ENCODE measurements around the gene RAB11FIP2. TPM values are rescaled to one million over a fixed set of nuclear protein-coding genes. Genes with fewer than 3 reads are reported as not detected.

RAB11FIP2 gene
- total RNA-seq, 1 donor from 2014 or later: 60.5 TPM

- no peak for DNase-seq
These were observed 12.8 kb downstream of the RAB11FIP2 start for GRCh38 chr10:118033905-118034304.

GRCh38 chr10:118032564-118032963 lies 14.2 kb downstream of the RAB11FIP2 start:
- DNase-seq: no peak

- no peak for DNase-seq
These were observed 15.2 kb downstream of the RAB11FIP2 start for GRCh38 chr10:118031351-118032075.

GRCh38 chr10:118028619-118029018 lies 18.1 kb downstream of the RAB11FIP2 start:
- DNase-seq: no peak

DNA sequence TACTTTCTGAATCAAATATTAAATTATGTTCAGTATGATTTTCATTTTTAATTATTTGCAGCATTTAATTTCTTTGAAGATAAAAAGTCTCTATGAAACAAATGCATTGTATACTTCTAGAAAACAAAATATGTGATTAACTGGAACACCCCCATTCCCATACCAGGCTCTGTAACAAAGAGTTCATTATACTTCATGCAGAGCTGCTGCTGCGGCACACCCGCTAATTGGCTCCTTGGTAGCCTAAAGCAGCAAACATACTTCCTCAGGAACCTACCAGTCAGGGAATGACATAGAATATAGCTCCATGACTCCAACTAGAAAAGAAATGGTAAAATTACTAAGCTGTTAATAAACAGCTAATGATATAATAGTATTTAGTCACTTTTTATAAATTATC lies 19.3 kb downstream of the RAB11FIP2 start:
- no peak for DNase-seq

- no peak for DNase-seq
These were observed 19.8 kb downstream of the RAB11FIP2 start for GRCh38 chr10:118026936-118027335.

DNA sequence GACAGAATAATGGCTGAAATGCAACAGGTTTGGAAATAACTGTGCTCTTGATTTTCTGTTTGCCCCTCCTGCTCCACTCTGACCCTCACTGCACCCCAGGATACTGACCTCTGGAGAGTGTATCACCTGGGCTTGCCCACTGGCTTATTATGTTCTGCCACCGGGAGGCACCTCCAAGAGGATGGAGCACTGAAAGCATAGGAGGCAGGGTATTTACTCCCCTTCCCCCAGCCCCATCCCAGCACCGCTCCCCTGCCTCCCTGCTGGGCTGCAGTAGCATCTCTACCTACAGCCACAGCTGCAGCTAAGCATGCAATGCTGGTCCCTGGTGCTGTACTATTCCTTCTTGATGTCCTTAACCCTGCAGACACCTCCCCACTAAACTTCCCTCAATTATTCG lies 26.4 kb downstream of the RAB11FIP2 start:
- no peak for DNase-seq

DNA sequence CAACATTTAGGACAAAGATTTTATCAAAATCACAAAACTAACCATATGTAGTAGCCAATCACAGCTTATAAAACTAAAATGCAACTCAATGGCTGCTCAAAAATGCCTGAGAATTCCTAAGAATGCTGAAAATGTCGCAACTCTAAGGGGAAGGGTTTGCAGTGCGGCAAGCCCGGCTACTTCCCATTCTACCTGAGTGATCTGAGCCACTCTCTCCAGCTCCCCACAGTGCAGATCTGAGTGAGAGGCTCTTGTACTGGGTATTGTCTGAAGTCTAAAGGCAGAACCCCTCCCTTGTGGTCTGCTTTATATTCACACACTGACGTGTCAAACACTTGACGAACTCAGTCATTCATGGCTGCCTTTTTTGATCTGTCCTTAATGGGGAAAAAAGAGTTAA lies 28.9 kb downstream of the RAB11FIP2 start:
- DNase-seq: no peak

- no peak for DNase-seq
These were observed 29.5 kb downstream of the RAB11FIP2 start for GRCh38 chr10:118017071-118017740.

GRCh38 chr10:118012952-118013525 lies 33.7 kb downstream of the RAB11FIP2 start:
- no peak for DNase-seq

- no peak for DNase-seq
These were observed 39.0 kb downstream of the RAB11FIP2 start for GRCh38 chr10:118007773-118008172.

GRCh38 chr10:118003126-118003525 lies 43.6 kb downstream of the RAB11FIP2 start:
- no peak for DNase-seq

DNA sequence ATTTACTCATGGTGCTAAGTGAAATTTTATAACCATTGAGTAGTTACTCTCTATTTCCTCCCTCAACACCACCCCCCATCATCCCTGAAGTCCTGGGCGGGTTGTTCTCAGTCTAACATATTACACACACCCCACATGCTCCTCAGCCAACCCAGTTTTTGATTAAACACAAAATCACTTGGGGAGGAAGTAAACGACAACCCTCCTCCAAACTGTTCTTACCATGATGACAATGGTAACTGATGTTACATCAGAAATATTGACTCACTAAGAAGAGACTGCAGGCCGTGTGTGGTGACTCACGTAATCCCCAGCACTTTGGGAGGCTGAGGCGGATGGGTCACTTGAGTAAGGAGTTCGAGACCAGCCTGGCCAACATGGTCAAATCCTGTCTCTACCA lies 44.2 kb downstream of the RAB11FIP2 start:
- no peak for DNase-seq

- no peak for DNase-seq
These were observed 49.1 kb downstream of the RAB11FIP2 start for GRCh38 chr10:117997673-117998072.

DNA sequence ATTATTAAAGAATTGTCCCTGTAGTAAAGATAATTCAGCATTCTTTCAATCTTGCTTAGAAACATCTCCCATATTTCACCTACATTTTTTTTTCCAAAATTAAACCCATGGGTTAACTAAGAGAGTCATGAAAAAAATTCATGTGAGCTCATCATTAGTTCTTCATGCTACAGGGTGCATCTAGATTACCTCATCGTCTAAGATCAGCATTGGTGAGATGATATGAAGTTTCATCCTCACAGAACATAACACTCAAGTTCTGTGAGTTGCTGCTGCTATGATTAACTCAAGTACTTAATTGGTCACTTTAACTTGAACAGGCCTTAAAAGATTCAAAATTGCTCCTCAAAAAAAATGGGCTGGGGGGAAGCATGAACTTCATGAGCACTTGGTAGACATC lies 50.0 kb downstream of the RAB11FIP2 start:
- no peak for DNase-seq

- DNase-seq: no peak
These were observed 52.0 kb downstream of the RAB11FIP2 start for GRCh38 chr10:117994771-117995170.

DNA sequence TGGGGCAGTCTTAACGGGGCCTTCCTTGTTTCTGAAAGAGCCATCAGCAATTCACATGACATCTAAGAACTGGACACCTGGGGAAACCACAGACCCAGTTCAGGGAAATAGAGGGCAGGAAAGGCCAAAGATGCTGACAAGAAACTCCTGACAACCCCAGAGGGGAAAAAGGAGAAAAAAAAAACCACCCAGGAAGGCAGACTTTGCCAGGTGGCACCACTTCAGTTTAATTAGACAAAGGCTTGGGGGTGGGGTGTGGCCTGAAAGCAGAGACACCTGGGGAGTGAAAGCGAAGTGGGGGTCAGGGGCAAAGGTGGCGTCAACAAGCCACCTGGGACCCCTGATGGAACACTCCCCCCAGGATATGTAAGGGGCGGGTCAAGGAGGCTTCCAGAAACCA lies 53.6 kb downstream of the RAB11FIP2 start:
- no peak for DNase-seq

- no peak for DNase-seq
These were observed 55.0 kb downstream of the RAB11FIP2 start for GRCh38 chr10:117991701-117992100.

DNA sequence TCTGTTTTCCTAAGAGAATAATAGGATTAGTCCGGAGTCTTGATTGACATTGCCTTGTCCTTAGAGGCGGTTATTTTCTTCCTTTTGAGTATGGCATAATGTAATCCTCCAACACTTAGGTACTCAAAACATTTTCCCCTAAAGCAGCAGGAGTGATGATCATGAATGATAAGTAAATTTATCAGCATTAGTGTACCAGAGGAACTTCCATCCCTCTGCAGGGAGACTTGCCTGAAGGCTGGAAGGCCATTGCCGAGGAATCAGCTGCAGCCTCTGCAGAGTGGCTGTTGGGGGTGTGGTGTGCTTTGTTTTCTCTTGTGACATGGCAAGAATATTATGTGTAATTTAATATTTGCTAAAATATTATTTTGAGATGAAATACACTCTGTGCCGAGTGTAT lies 56.8 kb downstream of the RAB11FIP2 start:
- DNase-seq: no peak

GRCh38 chr10:117988814-117989213 lies 57.9 kb downstream of the RAB11FIP2 start:
- no peak for DNase-seq

- DNase-seq: no peak
These were observed 59.4 kb downstream of the RAB11FIP2 start for GRCh38 chr10:117987244-117987909.

GRCh38 chr10:117983961-117984360 lies 62.8 kb downstream of the RAB11FIP2 start:
- DNase-seq: no peak
